HG03432 (cell line): ENCODE measurements around the gene PIK3IP1.
A peak's percentile ranks its signal among the peaks of the same experiment; 100 is the strongest.

Source experiments
- ATAC-seq: cut with Tn5 transposase; IDR thresholded peaks from one replicate; pipeline ENCODE4 v1.9.1; 2021; ENCODE audit warnings: mild to moderate bottlenecking, moderate library complexity; ENCODE audit not compliant: unreplicated experiment

The PIK3IP1 gene

GRCh38 chr22:31313366-31314147 is 21.3 kb upstream of the PIK3IP1 start:
- no peak for ATAC-seq

GRCh38 chr22:31308181-31308580 is 15.9 kb upstream of the PIK3IP1 start:
- no peak for ATAC-seq

GRCh38 chr22:31305194-31305593 is 12.9 kb upstream of the PIK3IP1 start:
- no peak for ATAC-seq

- ATAC-seq = no peak
Observed at GRCh38 chr22:31302537-31302936, 10.2 kb upstream of the PIK3IP1 start.

GRCh38 chr22:31302006-31302405 is 9.7 kb upstream of the PIK3IP1 start:
- ATAC-seq = no peak

GRCh38 chr22:31300896-31301295 is 8.6 kb upstream of the PIK3IP1 start:
- ATAC-seq = no peak

GRCh38 chr22:31295831-31296657 is 3.8 kb upstream of the PIK3IP1 start:
- ATAC-seq = no peak

- no peak for ATAC-seq
Observed at GRCh38 chr22:31295360-31295759, 3.1 kb upstream of the PIK3IP1 start.

- no peak for ATAC-seq
Observed at GRCh38 chr22:31291481-31292235, 630 bp downstream of the PIK3IP1 start.

- peak; percentile 89 for ATAC-seq
Observed at GRCh38 chr22:31290494-31291471, 1.5 kb downstream of the PIK3IP1 start.

- ATAC-seq = no peak
Observed at GRCh38 chr22:31289344-31289743, 2.9 kb downstream of the PIK3IP1 start.

GRCh38 chr22:31288496-31289240 is 3.6 kb downstream of the PIK3IP1 start:
- no peak for ATAC-seq

GRCh38 chr22:31287818-31288495 is 4.3 kb downstream of the PIK3IP1 start:
- no peak for ATAC-seq

GRCh38 chr22:31286360-31287255 is 5.7 kb downstream of the PIK3IP1 start:
- no peak for ATAC-seq

GRCh38 chr22:31284281-31285155 is 7.8 kb downstream of the PIK3IP1 start:
- ATAC-seq = no peak

GRCh38 chr22:31282748-31283468 is 9.4 kb downstream of the PIK3IP1 start:
- no peak for ATAC-seq
